ENCODE results near the gene SPTBN4. TPM values are rescaled to one million over a fixed set of nuclear protein-coding genes. Genes with fewer than 3 reads are reported as not detected.

Gene SPTBN4
- total and polyA plus RNA-seq, 9 donors: 2.2 to 11.6 (median 6.2) TPM

DNA sequence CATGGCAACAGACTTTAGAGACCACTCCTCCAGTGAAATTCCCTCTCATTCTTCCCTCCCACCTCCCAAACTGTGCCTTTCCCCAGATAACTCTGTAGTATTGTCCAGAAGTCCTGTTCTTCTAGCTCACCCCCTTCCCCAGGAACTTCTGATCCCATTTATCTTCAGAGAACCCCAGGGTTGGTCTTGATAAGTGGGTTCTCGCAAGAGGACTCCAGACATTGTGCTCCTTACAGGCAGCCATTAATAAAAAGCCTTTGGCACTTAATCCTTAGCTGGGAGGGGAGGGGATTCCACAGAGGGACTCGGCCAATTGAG lies 136.2 kb downstream of the SPTBN4 start:
- Histone ChIP-seq H3K9me3 (no peaks in the 10 kb centered on the region), H3K36me3 (no peaks in the 10 kb centered on the region), H3K27ac (peak overlapping the region; percentile 87 to 92), H3K4me1 (ENCODE audit: insufficient read depth) (peaks cover 13% of the 10 kb centered on the region), H3K4me3 (peak overlapping the region; percentile 60), H3K27me3 (no peaks in the 10 kb centered on the region)
- peak in 1 of 5 donors; percentile 46 for DNase-seq
- intact Hi-C loops (cut with DNase I): loop anchor here in 3 of 4 donors (5.0 to 10.0 kb wide), 2 partner anchors 138 to 181 kb away; partner anchors contain the start of genes BLVRB (in 2 of the 3) and SPTBN4 (in 2 of the 3)
- no peak for TF ChIP-seq POLR2A (IDR thresholded peaks at IDR 0.05)
- no peak for TF ChIP-seq EP300 (IDR thresholded peaks at IDR 0.05)
- TF ChIP-seq, protein P1, sequence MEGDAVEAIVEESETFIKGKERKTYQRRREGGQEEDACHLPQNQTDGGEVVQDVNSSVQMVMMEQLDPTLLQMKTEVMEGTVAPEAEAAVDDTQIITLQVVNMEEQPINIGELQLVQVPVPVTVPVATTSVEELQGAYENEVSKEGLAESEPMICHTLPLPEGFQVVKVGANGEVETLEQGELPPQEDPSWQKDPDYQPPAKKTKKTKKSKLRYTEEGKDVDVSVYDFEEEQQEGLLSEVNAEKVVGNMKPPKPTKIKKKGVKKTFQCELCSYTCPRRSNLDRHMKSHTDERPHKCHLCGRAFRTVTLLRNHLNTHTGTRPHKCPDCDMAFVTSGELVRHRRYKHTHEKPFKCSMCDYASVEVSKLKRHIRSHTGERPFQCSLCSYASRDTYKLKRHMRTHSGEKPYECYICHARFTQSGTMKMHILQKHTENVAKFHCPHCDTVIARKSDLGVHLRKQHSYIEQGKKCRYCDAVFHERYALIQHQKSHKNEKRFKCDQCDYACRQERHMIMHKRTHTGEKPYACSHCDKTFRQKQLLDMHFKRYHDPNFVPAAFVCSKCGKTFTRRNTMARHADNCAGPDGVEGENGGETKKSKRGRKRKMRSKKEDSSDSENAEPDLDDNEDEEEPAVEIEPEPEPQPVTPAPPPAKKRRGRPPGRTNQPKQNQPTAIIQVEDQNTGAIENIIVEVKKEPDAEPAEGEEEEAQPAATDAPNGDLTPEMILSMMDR (IDR thresholded peaks at IDR 0.05): no peak
- WGBS, 3 donors: 7 to 9% (median 8%) methylated on average over 2 of the region's 2 CpGs

DNA sequence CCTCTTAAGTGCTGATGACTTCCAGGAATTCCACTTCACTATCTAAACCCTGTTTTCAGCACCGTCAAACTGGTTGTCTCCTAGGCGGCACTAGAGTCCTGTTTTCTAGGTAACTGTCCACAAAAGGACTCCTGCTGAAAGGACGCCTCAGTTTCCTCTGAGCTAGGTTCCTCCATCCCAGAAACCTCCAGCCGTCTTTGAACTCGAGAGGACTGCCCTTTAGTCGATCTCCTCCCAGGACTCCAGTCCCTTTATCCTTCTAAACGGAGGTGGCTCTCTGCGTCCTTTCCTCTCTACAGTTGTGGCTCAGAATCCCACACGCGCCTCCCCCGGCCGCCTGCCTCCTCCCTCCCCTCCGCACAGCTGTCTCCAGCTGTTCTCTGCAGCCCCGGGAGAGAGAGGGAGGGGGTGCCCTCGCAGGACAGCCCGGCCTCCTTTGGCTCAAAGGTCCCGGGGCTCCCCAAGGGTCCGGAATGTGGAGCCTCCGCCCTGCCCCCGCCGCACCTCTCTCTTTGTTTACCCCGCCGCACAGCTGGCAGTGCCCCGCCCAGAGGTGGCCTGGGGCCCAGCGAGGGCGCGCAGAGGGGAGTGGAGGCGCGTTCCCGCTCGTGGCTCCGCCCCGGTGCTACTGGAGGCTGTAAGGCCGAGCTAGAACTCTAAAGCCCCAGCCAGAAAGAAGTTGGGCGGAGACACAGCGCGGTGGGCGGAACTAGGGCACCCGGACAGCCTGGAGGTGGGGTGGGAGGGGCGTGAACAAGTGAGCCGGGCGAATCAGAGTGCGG lies 136.8 kb downstream of the SPTBN4 start:
- WGBS, 3 donors: 1% methylated on average over 41 to 43 of the region's 43 CpGs
- no peaks in the 10 kb centered on the region for H3K36me3 ChIP-seq

DNA sequence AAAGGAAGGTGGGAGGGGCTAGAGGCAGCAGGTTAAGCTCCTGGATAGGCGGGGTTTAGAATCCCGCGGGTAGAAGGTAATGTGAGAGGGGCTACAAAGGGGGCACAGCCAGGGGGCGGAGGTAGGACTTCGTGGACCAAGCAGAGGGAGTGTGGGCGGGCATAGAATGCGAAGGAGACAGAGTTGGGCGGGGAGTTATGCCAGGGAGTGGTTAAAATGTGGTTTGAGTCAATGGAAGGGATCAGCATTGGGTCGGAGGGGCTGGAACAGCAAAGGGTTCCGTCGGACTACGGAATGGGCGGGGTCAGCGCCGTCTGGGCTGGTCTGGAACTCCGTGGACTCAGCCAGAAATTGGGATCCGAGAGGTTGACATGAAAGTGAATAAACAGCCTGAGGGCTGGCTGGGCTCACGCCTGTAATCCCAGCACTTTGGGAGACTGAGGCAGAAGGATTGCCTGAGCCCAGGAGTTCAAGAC lies 137.4 kb downstream of the SPTBN4 start:
- Histone ChIP-seq H3K9me3 (no peaks in the 10 kb centered on the region), H3K27me3 (no peaks in the 10 kb centered on the region), H3K4me1 (ENCODE audit: insufficient read depth) (peaks cover 13% of the 10 kb centered on the region), H3K4me3 (peak overlapping the region; percentile 10), H3K36me3 (no peaks in the 10 kb centered on the region), H3K27ac (peak overlapping the region; percentile 22 to 87)
- TF ChIP-seq, protein P1 (IDR thresholded peaks at IDR 0.05): no peak
- WGBS, 3 donors: 6 to 9% (median 8%) methylated on average over 18 of the region's 18 CpGs
- no peak for DNase-seq
- intact Hi-C loops (cut with DNase I): loop anchor here in 3 of 4 donors (5.0 to 10.0 kb wide), 2 partner anchors 139 to 182 kb away; partner anchors contain the start of genes BLVRB (in 2 of the 3) and SPTBN4 (in 2 of the 3)

More for the DNA sequence above, 136.8 kb downstream of the SPTBN4 start:
- H3K4me3 ChIP-seq: peak overlapping the region; percentile 60
- peak; percentile 98 to 99 (median 99) for DNase-seq
- no peaks in the 10 kb centered on the region for H3K9me3 ChIP-seq
- intact Hi-C loops (cut with DNase I): loop anchor here in 3 of 4 donors (5.0 to 10.0 kb wide), 2 partner anchors 139 to 181 kb away; partner anchors contain the start of genes BLVRB (in 2 of the 3) and SPTBN4 (in 2 of the 3)
- peak; percentile 9 for TF ChIP-seq EP300 (IDR thresholded peaks at IDR 0.05)
- TF ChIP-seq, protein P1 (IDR thresholded peaks at IDR 0.05): peak in 1 of 3 donors; percentile 28
- TF ChIP-seq POLR2A (IDR thresholded peaks at IDR 0.05): peak; percentile 59
- H3K27me3 ChIP-seq: no peaks in the 10 kb centered on the region
- peak overlapping the region; percentile 87 to 92 for H3K27ac ChIP-seq
- peaks cover 13% of the 10 kb centered on the region for H3K4me1 ChIP-seq (ENCODE audit: insufficient read depth)

DNA sequence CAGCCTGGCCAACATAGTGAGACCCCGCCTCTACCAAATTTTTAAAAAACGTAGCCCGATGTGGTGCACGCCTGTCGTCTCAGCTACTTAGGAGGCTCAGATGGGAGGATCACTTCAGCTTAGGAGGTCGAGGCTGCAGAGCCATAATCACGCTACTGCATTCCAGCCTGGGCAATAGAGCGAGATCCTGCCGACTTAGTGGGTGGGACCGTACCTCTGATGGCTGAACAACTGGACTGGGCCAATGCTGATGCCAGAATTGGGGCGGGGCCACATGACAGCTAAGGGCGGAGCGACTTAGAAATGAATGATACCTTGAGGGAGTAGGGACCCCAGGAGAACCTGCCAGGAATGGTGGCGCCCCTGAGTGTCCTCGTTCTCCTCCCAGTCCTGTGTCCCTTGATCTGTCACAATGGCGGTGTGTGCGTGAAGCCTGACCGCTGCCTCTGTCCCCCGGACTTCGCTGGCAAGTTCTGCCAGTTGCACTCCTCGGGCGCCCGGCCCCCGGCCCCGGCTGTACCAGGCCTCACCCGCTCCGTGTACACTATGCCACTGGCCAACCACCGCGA lies 137.9 kb downstream of the SPTBN4 start:
- TF ChIP-seq POLR2A (IDR thresholded peaks at IDR 0.05) (no peak), EP300 (IDR thresholded peaks at IDR 0.05) (no peak)
- TF ChIP-seq, protein P1 (IDR thresholded peaks at IDR 0.05): no peak
- H3K36me3 ChIP-seq: no peaks in the 10 kb centered on the region
- H3K4me3 ChIP-seq: peak overlapping the region; percentile 34
- H3K4me1 ChIP-seq (ENCODE audit: insufficient read depth): peaks cover 13% of the 10 kb centered on the region
- 39 to 52% (median 43%) methylated on average over 19 to 29 of the region's 29 CpGs for WGBS, 3 donors
- peak overlapping the region in 1 of 2 donors; percentile 87 for H3K27ac ChIP-seq
- intact Hi-C loops (cut with DNase I): loop anchor here in 3 of 4 donors (5.0 to 10.0 kb wide), 2 partner anchors 140 to 182 kb away; partner anchors contain the start of genes BLVRB (in 2 of the 3) and SPTBN4 (in 2 of the 3)
- H3K27me3 ChIP-seq: no peaks in the 10 kb centered on the region
- no peaks in the 10 kb centered on the region for H3K9me3 ChIP-seq
- peak; percentile 49 to 76 (median 73) for DNase-seq

Measured in ovary (tissue), 9 donors.